Kidney epithelial cell (primary cell): ENCODE results near the gene MAGI1. TPM values are rescaled to one million over a fixed set of nuclear protein-coding genes. Genes with fewer than 3 reads are reported as not detected.

Experiments used
- DNase-seq: peaks from one replicate; pipeline ENCODE4 v3.0.0-alpha.2; 2010; ENCODE audit warnings: low read depth
- H3K27me3 ChIP-seq: 2 replicates; pipeline ENCODE4 v1.6.0; 2011; ENCODE audit warnings: low read length; ENCODE audit not compliant: control insufficient read depth, insufficient read depth
- H3K36me3 ChIP-seq: 2 replicates; pipeline ENCODE4 v1.5.1; 2011; ENCODE audit warnings: low read length; ENCODE audit not compliant: control insufficient read depth, insufficient read depth
- H3K4me3 ChIP-seq: 2 replicates; pipeline ENCODE4 v1.5.1; 2011; ENCODE audit warnings: low read depth, mild to moderate bottlenecking, control low read depth, low read length
- total RNA-seq: library from RNA; depleted of rRNA; stranded (reverse); fragments of >200 nt; gene quantifications from 2 replicates; pipeline ENCODE4 v1.2.3, GENCODE V29; 2015
- TF ChIP-seq, protein P1 (sequence below): IDR thresholded peaks from 2 replicates; pipeline ENCODE4 v1.5.1; 2011; ENCODE audit warnings: mild to moderate bottlenecking, moderate library complexity, low read length, control low read depth, inconsistent platforms; ENCODE audit not compliant: insufficient read depth, poor library complexity, severe bottlenecking

The MAGI1 gene
- total RNA-seq, 1 donor from 2014 or later, result 15.8 TPM

DNA sequence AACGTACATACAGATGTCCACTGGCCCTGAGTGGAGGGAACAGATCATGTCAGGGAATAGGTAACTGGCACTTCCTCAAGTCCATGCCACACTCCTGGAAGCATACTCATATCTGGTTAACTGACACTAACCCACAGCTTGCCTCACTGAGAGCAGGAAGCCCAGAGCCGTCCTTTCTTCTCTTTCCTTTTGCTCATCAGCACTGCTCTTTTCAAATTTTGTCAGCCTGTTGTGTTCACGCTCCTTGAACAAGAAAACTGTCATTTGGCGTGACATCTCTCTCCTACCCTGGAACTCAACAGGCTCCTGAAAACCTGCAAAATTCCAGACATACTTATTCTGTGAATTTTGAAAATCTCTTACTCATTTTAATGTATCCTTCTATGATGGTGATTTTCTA is 360.2 kb downstream of the MAGI1 start:
- Histone ChIP-seq H3K27me3 (no peaks in the 10 kb centered on the region), H3K4me3 (no peak overlapping the region), H3K36me3 (no peaks in the 10 kb centered on the region)
- DNase-seq, result no peak
- TF ChIP-seq, protein P1, sequence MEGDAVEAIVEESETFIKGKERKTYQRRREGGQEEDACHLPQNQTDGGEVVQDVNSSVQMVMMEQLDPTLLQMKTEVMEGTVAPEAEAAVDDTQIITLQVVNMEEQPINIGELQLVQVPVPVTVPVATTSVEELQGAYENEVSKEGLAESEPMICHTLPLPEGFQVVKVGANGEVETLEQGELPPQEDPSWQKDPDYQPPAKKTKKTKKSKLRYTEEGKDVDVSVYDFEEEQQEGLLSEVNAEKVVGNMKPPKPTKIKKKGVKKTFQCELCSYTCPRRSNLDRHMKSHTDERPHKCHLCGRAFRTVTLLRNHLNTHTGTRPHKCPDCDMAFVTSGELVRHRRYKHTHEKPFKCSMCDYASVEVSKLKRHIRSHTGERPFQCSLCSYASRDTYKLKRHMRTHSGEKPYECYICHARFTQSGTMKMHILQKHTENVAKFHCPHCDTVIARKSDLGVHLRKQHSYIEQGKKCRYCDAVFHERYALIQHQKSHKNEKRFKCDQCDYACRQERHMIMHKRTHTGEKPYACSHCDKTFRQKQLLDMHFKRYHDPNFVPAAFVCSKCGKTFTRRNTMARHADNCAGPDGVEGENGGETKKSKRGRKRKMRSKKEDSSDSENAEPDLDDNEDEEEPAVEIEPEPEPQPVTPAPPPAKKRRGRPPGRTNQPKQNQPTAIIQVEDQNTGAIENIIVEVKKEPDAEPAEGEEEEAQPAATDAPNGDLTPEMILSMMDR, result no peak

DNA sequence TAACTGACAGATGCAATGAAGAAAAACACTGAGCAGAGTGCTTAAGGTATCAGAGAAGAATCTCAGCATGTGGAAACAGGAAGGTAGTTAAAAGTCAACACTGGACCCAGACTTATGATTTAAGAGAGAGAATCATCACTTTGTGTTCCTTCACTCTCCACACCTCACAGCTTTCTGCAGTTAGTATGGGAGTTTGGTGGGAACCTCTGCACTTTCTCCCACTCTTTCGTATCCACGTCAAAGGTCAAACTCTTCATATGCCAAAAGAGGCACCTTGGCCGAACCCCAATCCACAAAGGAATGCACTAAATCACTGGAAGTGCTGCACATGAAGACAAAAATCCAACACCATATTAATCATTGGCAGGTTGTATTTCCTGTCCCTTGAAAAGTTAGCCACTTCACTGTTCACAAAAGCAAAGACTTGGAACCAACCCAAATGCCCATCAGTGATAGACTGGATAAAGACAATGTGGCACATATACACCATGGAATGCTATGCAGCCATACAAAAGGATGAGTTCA is 361.2 kb downstream of the MAGI1 start:
- Histone ChIP-seq H3K4me3 (no peak overlapping the region), H3K27me3 (no peaks in the 10 kb centered on the region), H3K36me3 (no peaks in the 10 kb centered on the region)
- TF ChIP-seq, protein P1, result no peak
- no peak for DNase-seq

DNA sequence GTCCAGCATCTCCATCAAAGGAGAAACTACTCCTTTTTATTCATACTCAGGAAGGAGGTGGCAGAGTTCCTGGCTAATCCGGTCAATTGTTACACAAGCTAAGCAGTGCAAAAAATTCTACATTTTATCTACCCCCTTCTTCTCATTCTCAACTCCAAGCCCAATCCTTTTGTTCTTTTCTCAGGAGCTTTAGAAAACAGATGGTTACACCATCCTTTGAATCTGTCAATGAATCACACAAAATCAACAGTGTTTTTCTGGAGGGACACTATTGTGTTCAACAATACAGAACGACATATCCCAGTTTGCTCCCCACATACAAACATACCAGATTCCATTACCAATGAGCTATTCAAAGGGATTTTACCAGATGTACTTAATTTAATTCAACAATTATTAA is 362.1 kb downstream of the MAGI1 start:
- no peaks in the 10 kb centered on the region for H3K27me3 ChIP-seq
- TF ChIP-seq, protein P1, result no peak
- no peaks in the 10 kb centered on the region for H3K36me3 ChIP-seq
- H3K4me3 ChIP-seq, result no peak overlapping the region
- DNase-seq, result no peak

DNA sequence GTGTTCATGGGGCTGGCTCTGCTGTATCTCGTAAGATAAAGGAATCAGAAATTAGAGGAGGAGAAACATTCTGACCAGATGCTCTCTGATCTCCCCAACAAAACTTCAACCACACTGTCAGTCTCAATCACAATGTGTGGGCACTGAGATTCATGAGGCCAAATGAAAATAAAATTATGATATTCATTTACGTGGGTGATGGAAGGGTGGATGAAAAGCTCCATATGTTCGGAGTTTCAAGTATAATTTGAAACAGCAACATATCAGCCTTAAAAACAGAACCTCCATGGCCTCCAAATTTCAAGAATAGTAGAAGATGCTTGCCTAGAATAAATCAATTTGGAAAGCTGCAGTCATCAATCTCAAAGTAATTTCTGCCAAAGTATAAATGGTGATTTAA is 363.7 kb downstream of the MAGI1 start:
- no peaks in the 10 kb centered on the region for H3K27me3 ChIP-seq
- H3K4me3 ChIP-seq, result no peak overlapping the region
- TF ChIP-seq, protein P1, result no peak
- no peak for DNase-seq
- no peaks in the 10 kb centered on the region for H3K36me3 ChIP-seq

DNA sequence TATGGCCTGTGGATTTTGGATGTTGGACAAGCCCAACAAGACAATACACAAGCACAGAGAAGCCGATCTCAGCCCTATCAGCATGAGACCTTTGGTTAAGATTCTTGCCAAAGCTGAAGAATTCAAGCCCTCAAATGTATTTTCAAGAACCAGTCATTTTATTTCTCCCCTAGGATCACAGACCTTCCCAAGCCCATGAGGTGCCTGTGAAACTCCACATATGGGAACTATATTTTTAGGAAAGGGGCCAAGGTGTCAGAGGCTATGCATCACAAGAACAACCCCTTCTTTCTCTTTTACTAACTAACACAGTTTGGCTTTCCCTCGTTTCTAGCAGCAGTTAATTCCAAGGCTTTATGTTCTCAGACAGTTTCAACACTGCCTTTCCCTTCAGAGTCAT is 364.5 kb downstream of the MAGI1 start:
- TF ChIP-seq, protein P1, result no peak
- no peaks in the 10 kb centered on the region for H3K36me3 ChIP-seq
- no peak for DNase-seq
- no peak overlapping the region for H3K4me3 ChIP-seq
- no peaks in the 10 kb centered on the region for H3K27me3 ChIP-seq
